ENCODE measurements around the gene OTOS. TPM values are rescaled to one million over a fixed set of nuclear protein-coding genes. Genes with fewer than 3 reads are reported as not detected.

OTOS gene
- under 1 TPM; 0.21 to 0.55 (median 0.28) TPM for polyA plus RNA-seq (ENCODE audit: insufficient read length in 4 of 4)

- no peak for DNase-seq (ENCODE audit: low read depth in 4 of 4, low spot score in 2 of 4)
Observed at GRCh38 chr2:240140511-240140910, at the start of gene OTOS. Gene OTOS, minus strand, starts transcription at chr2:240140658. Its CDS starts 332 bp downstream, at chr2:240140326.

- DNase-seq (ENCODE audit: low read depth in 4 of 4, low spot score in 2 of 4): no peak
Observed at GRCh38 chr2:240189686-240190085, 49.2 kb upstream of the OTOS start.

GRCh38 chr2:240187989-240188590 is 47.6 kb upstream of the OTOS start:
- no peak for DNase-seq (ENCODE audit: low read depth in 4 of 4, low spot score in 2 of 4)

DNA sequence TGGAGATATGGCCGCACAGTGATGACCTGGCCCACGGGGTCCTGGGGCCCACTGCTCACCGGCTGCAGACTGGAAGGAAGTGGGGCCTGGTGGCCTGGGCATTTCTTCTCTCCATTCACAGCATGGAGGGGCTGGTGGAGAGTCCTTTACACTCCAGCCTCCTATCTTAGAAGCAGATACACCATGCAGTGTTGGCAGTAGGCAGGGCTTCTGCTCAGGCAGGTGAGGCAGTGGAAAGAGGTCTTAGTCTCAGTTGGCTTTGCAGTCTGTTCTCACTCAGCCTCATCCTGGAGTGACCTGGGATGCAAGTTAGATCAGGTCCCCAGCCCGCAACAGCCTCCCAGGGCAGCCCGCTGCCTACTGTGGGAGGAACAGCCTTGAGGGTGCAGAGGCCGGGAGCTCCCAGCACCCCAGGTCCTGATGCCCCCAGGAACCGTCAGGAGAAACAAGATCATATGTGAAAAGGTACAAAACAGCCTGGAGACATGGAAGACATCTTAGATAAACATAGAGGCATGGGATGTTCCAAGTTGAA is 45.8 kb upstream of the OTOS start:
- no peak for DNase-seq (ENCODE audit: low read depth in 4 of 4, low spot score in 2 of 4)

DNA sequence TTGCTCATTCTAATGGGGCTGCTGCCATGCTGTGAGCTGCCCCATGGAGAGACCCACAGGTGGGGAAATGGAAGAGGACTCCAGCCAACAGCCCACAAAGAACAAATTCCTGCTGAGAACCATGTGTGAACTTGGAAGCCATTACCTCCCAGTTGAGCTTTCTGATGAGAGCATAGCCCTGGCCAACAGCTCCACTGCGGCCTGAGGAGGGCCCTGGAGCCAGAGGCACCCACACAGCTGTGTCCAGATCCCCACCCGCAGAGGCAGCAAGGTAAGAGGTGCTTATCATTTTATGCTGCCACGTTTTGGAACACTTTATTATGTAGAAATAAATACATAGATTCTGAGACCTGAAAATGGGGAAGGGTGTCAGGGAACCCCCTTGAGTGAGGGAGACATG is 44.2 kb upstream of the OTOS start:
- DNase-seq (ENCODE audit: low read depth in 4 of 4, low spot score in 2 of 4): no peak

DNA sequence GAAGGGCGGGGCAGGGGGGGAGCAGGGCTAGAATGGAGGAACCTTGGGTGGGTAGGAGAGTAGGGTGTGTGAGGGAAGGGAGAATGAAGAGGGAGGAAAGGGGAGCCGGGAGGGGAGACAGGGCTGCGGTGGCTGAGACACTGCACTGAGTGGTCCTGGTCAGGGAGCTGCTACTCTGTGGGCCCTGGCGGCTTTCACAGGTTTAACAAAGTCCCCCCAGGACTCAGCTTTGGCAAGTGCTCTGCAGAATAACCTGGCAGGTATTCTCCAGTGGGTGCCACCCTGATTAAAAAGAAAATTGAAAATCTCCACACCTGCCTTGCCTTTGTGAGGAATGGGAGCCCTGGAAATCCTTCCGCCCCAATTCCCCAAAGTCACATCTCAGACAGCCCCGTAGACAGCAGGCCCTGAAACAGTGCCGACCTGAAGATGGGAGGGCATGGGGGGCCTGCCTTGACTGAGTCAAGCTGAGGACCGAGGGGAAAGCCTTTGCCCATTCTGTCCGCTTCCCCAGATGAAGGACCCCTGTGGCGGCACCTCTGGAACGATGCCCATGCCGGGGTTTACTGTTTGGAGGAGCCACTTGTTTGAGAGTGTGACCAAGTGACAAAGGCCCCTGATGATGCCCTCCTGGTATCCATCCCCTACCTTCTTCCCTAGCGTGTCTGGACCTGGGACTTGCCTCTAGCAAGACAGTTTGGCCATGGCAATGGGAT is 43.6 kb upstream of the OTOS start:
- no peak for DNase-seq (ENCODE audit: low read depth in 4 of 4, low spot score in 2 of 4)

- no peak for DNase-seq (ENCODE audit: low read depth in 4 of 4, low spot score in 2 of 4)
Observed at GRCh38 chr2:240183006-240183874, 42.8 kb upstream of the OTOS start.

GRCh38 chr2:240182476-240182875 is 42.0 kb upstream of the OTOS start:
- no peak for DNase-seq (ENCODE audit: low read depth in 4 of 4, low spot score in 2 of 4)

GRCh38 chr2:240182001-240182400 is 41.5 kb upstream of the OTOS start:
- DNase-seq (ENCODE audit: low read depth in 4 of 4, low spot score in 2 of 4): no peak

DNA sequence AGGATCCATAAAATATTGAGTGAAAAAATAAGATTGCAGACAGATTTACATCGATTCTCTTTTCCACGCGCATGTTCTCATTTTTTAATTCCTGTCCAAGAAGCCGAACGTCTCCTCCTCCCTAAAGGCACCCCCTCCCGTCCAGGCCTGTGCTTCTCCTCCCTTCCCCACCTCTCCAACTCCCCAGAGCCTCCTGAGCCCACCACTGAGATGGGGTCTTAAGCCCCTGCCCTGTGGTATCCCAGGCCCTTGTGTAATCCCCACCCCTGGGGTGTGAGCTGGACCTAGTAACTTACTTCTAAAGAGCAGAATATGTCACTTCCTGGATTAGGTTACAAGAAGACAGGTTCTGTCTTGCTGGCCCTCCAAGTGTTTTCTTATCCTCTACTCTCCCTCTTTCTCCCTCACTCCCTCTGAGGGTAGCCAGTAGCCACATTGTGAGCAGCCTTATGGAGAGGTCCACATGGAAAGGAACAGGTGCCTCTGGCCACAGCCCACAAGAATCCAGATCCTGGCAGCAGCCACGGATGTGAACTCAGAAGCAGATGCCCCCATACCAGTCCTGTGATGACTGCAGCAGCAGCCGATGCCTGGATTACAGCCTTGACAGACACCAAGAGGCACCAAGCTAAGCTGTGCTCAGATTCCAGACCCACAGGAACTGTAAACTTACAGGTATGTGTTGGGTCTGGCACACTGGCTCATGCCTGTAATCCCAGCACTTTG is 39.6 kb upstream of the OTOS start:
- no peak for DNase-seq (ENCODE audit: low read depth in 4 of 4, low spot score in 2 of 4)

GRCh38 chr2:240179186-240179815 is 38.8 kb upstream of the OTOS start:
- DNase-seq (ENCODE audit: low read depth in 4 of 4, low spot score in 2 of 4): no peak

DNA sequence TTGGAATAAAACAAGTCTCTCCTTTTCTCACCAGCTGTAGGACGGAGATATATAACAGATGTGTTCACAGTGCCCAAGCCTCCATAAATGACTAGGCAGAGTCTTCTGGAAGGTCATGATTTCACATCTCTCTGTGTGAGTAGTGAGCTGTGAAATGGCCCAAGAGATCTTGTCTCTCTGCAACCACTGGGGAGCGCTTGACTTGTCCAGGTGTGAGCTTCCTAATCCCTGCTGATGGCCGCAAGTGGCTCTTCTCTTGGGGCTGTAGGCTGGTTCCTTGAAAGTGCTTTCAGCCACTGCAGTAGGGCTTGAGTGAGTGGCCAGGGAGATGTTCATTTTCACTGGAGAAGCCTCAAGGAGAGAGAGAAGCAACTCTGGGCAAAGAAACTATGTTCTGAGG is 38.1 kb upstream of the OTOS start:
- DNase-seq (ENCODE audit: low read depth in 4 of 4, low spot score in 2 of 4): no peak

DNA sequence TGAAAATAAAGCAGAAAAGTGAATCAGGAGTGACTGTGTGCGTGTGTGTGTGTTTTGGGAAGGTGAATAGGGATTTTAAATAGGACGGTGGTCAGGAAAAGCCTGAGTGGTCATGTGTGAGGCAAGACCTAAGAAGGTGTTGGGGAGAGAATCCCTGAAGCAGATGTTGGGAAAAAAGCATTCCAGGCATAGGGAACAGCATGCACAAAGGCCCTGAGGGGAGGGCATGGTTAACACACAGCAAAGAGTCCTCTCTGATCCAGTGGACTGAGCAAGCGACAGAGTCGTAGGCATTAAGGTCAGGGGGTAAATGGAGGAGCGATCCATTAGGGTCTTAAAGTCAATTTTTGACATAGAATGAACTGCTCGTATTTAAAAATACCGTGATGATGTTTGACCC is 34.0 kb upstream of the OTOS start:
- DNase-seq (ENCODE audit: low read depth in 4 of 4, low spot score in 2 of 4): no peak

- DNase-seq (ENCODE audit: low read depth in 4 of 4, low spot score in 2 of 4): no peak
Observed at GRCh38 chr2:240172071-240172895, 31.8 kb upstream of the OTOS start.

DNA sequence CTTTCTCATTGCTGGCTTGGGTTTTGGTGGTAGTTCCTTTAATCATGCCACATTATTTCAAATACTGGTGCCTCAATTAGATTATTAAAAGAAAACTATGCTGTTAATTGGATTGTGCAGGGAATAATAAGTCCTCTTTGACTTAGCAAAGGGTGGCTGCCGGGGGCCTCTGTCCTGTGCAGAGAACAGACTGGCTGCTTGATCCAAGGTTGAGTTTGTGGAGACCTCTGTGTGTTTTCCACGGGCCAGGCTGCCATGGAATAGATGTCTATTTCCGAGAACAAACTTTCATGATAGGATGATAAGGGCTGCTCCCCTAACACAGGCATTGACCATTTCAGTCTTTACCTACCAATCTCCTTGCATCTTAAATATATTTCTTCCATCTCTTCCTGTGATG is 30.4 kb upstream of the OTOS start:
- no peak for DNase-seq (ENCODE audit: low read depth in 4 of 4, low spot score in 2 of 4)

GRCh38 chr2:240170354-240170735 is 29.9 kb upstream of the OTOS start:
- peak in 1 of 4 donors; percentile 4 for DNase-seq (ENCODE audit: low read depth in 4 of 4, low spot score in 2 of 4)

GRCh38 chr2:240169486-240170353 is 29.3 kb upstream of the OTOS start:
- no peak for DNase-seq (ENCODE audit: low read depth in 4 of 4, low spot score in 2 of 4)
